Brain pericyte (primary cell): ENCODE data around the gene TNRC18.
"Not testable (repeated sequence)": the region's sequence is repeated elsewhere in the genome, so short reads cannot be mapped to it uniquely, and the experiment has no call there.

Source experiments
- DNase-seq: peaks from one replicate; pipeline ENCODE4 v3.0.0-alpha.2; 2012; ENCODE audit warnings: low read depth, low spot score

TNRC18 gene

GRCh38 chr7:5423306-5423975, at the start of gene TNRC18:
TNRC18 (minus strand) TSS chr7:5423834; CDS start chr7:5421246, 2,588 bp downstream.
- DNase-seq: no peak

- DNase-seq: no peak
These were observed 49.0 kb upstream of the TNRC18 start for GRCh38 chr7:5472432-5473315.

- not testable (repeated sequence) for DNase-seq
These were observed 48.0 kb upstream of the TNRC18 start for GRCh38 chr7:5471623-5472022.

- no peak for DNase-seq
These were observed 47.2 kb upstream of the TNRC18 start for GRCh38 chr7:5470816-5471215.

- no peak for DNase-seq
These were observed 46.5 kb upstream of the TNRC18 start for GRCh38 chr7:5470167-5470532.

- DNase-seq: no peak
These were observed 45.9 kb upstream of the TNRC18 start for GRCh38 chr7:5469375-5470166.

GRCh38 chr7:5467645-5468044, 44.0 kb upstream of the TNRC18 start:
- DNase-seq: no peak

GRCh38 chr7:5466551-5466950, 42.9 kb upstream of the TNRC18 start:
- no peak for DNase-seq

- no peak for DNase-seq
These were observed 39.4 kb upstream of the TNRC18 start for GRCh38 chr7:5463031-5463430.

- no peak for DNase-seq
These were observed 38.6 kb upstream of the TNRC18 start for GRCh38 chr7:5462216-5462615.

GRCh38 chr7:5458921-5459480, 35.4 kb upstream of the TNRC18 start:
- DNase-seq: no peak

GRCh38 chr7:5457245-5457735, 33.7 kb upstream of the TNRC18 start:
- DNase-seq: no peak

GRCh38 chr7:5456409-5456808, 32.8 kb upstream of the TNRC18 start:
- no peak for DNase-seq

GRCh38 chr7:5455581-5456219, 32.1 kb upstream of the TNRC18 start:
- no peak for DNase-seq

GRCh38 chr7:5455175-5455574, 31.5 kb upstream of the TNRC18 start:
- DNase-seq: no peak

- no peak for DNase-seq
These were observed 30.9 kb upstream of the TNRC18 start for GRCh38 chr7:5454485-5454884.

GRCh38 chr7:5453566-5454075, 30.0 kb upstream of the TNRC18 start:
- no peak for DNase-seq

GRCh38 chr7:5452937-5453540, 29.4 kb upstream of the TNRC18 start:
- no peak for DNase-seq

GRCh38 chr7:5452470-5452899, 28.9 kb upstream of the TNRC18 start:
- DNase-seq: no peak

- DNase-seq: no peak
These were observed 27.8 kb upstream of the TNRC18 start for GRCh38 chr7:5451391-5451790.
